HEK293 (cell line): Measurements from ENCODE around the gene ASCL5.

Experiments
- ATF2 ChIP-seq: fragments of 450-650 bp; formaldehyde crosslinking; IDR thresholded peaks from 2 replicates; pipeline ENCODE4 v1.5.1; 2016; ENCODE audit warnings: missing biosample characterization, missing genetic modification characterization, low read depth
- CTCF ChIP-seq: fragments of 450-650 bp; formaldehyde crosslinking; IDR thresholded peaks from 2 replicates; pipeline ENCODE4 v1.5.1; 2016; ENCODE audit warnings: missing biosample characterization, missing genetic modification characterization
- MEIS1 ChIP-seq: sonication (generic); formaldehyde crosslinking; IDR thresholded peaks from 2 replicates; pipeline ENCODE4 v1.8.1; 2022; ENCODE audit warnings: missing genetic modification reagents, mild to moderate bottlenecking, borderline replicate concordance
- PATZ1 ChIP-seq: fragments of 450-650 bp; formaldehyde crosslinking; IDR thresholded peaks from 2 replicates; pipeline ENCODE4 v1.5.1; 2016; ENCODE audit warnings: missing biosample characterization, missing genetic modification characterization
- ZBTB17 ChIP-seq: fragments of 450-650 bp; formaldehyde crosslinking; IDR thresholded peaks from 2 replicates; pipeline ENCODE4 v1.5.1; 2016; ENCODE audit warnings: missing biosample characterization, missing genetic modification characterization
- ZBTB49 ChIP-seq: fragments of 450-650 bp; formaldehyde crosslinking; IDR thresholded peaks from 2 replicates; pipeline ENCODE4 v1.5.1; 2016; ENCODE audit warnings: missing biosample characterization, missing genetic modification characterization, low read depth
- ZNF274 ChIP-seq, 2 experiments: fragments of 200-500 bp in 1 of 2; fragments of 450-650 bp in 1 of 2; sonication (Bioruptor generic) in 1 of 2; formaldehyde crosslinking in 1 of 2; IDR thresholded peaks; 2 replicates each; pipeline versions ENCODE4 v1.5.1 to v1.6.1; 2014 to 2016; ENCODE audit warnings: borderline replicate concordance in 1 of 2, inconsistent platforms in 1 of 2, low read length in 1 of 2, missing biosample characterization in 1 of 2, missing genetic modification characterization in 1 of 2
- ZNF335 ChIP-seq: fragments of 450-650 bp; formaldehyde crosslinking; conservative IDR thresholded peaks from 2 replicates; pipeline ENCODE4 v1.5.1; 2016; ENCODE audit warnings: missing biosample characterization, missing genetic modification characterization
- ZNF426 ChIP-seq: fragments of 450-650 bp; formaldehyde crosslinking; IDR thresholded peaks from 2 replicates; pipeline ENCODE4 v1.5.1; 2017; ENCODE audit warnings: missing biosample characterization, missing genetic modification characterization, mild to moderate bottlenecking, inconsistent platforms, moderate library complexity

- no peak for TF ChIP-seq ZNF274 (IDR thresholded peaks at IDR 0.05; ENCODE audit: low read length)
- TF ChIP-seq ZNF274 (tag by site-specific recombination; IDR thresholded peaks at IDR 0.05; ENCODE audit: borderline replicate concordance), result no peak
- TF ChIP-seq CTCF (tag by site-specific recombination), result no peak
- TF ChIP-seq ZNF335 (tag by site-specific recombination), result no peak
- TF ChIP-seq ZNF426 (tag by site-specific recombination), result no peak
- no peak for TF ChIP-seq ZBTB49 (tag by site-specific recombination)
- TF ChIP-seq ZBTB17 (tag by site-specific recombination), result no peak
- TF ChIP-seq PATZ1 (tag by site-specific recombination), result no peak
- no peak for TF ChIP-seq MEIS1 (CRISPR knock-in tag)
- no peak for TF ChIP-seq ATF2 (tag by site-specific recombination)
Observed at GRCh38 chr1:201111156-201111555, 15.8 kb downstream of the ASCL5 start.
